Measurements from ENCODE around the gene TMPRSS9.

The TMPRSS9 gene

GRCh38 chr19:2469102-2469914, 109.2 kb downstream of the TMPRSS9 start (continued):
- no peak for TF ChIP-seq PRDM2 (tag by site-specific recombination; IDR thresholded peaks at IDR 0.05; ENCODE audit: borderline replicate concordance)
- TF ChIP-seq ZFP3 (tag by site-specific recombination; IDR thresholded peaks at IDR 0.05; ENCODE audit: low read depth): no peak
- no peak for TF ChIP-seq ZNF292 (tag by site-specific recombination; IDR thresholded peaks at IDR 0.05; ENCODE audit: borderline replicate concordance, low read depth)
- TF ChIP-seq ZNF221 (tag by site-specific recombination; IDR thresholded peaks at IDR 0.05; ENCODE audit: borderline replicate concordance): no peak
- TF ChIP-seq ZBTB21 (tag by site-specific recombination; IDR thresholded peaks at IDR 0.05): peak; percentile 31; the same call in 1 of the 2 replicates
- no peak for TF ChIP-seq ZNF707 (tag by site-specific recombination; IDR thresholded peaks at IDR 0.05)
- TF ChIP-seq ZFP41 (tag by site-specific recombination; IDR thresholded peaks at IDR 0.05; ENCODE audit: borderline replicate concordance): no peak
- TF ChIP-seq ZBTB7A (tag by site-specific recombination; IDR thresholded peaks at IDR 0.05; ENCODE audit: low read depth): no peak
- no peak for TF ChIP-seq ZNF155 (tag by site-specific recombination; IDR thresholded peaks at IDR 0.05)
- TF ChIP-seq ZNF2 (tag by site-specific recombination; IDR thresholded peaks at IDR 0.05): no peak
- TF ChIP-seq ZNF670 (tag by site-specific recombination; IDR thresholded peaks at IDR 0.05; ENCODE audit: low read depth): no peak
- peak; percentile 93 for TF ChIP-seq SCRT1 (tag by site-specific recombination; IDR thresholded peaks at IDR 0.05; ENCODE audit: borderline replicate concordance)
- TF ChIP-seq, protein P1, sequence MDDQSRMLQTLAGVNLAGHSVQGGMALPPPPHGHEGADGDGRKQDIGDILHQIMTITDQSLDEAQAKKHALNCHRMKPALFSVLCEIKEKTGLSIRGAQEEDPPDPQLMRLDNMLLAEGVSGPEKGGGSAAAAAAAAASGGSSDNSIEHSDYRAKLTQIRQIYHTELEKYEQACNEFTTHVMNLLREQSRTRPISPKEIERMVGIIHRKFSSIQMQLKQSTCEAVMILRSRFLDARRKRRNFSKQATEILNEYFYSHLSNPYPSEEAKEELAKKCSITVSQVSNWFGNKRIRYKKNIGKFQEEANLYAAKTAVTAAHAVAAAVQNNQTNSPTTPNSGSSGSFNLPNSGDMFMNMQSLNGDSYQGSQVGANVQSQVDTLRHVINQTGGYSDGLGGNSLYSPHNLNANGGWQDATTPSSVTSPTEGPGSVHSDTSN (CRISPR knock-in tag; IDR thresholded peaks at IDR 0.05): no peak
- no peak for TF ChIP-seq ZNF777 (tag by site-specific recombination; IDR thresholded peaks at IDR 0.05; ENCODE audit: borderline replicate concordance)
- TF ChIP-seq ZNF114 (tag by site-specific recombination; IDR thresholded peaks at IDR 0.05): no peak
- no peak for TF ChIP-seq ZNF248 (tag by site-specific recombination; IDR thresholded peaks at IDR 0.05)
- no peak for TF ChIP-seq ZNF16 (tag by site-specific recombination; IDR thresholded peaks at IDR 0.05; ENCODE audit: low read depth)
- TF ChIP-seq CTCF (tag by site-specific recombination; IDR thresholded peaks at IDR 0.05): no peak
- no peak for TF ChIP-seq HOXD13 (CRISPR knock-in tag; IDR thresholded peaks at IDR 0.05; ENCODE audit: borderline replicate concordance)
- no peak for TF ChIP-seq MEIS1 (CRISPR knock-in tag; IDR thresholded peaks at IDR 0.05; ENCODE audit: borderline replicate concordance)
- TF ChIP-seq WT1 (tag by site-specific recombination; IDR thresholded peaks at IDR 0.05): no peak
- no peak for TF ChIP-seq ZNF184 (tag by site-specific recombination; IDR thresholded peaks at IDR 0.05)
- peak; percentile 13; the same call in 1 of the 2 replicates for TF ChIP-seq ZBTB1 (tag by site-specific recombination; IDR thresholded peaks at IDR 0.05)
- TF ChIP-seq ZNF529 (tag by site-specific recombination; IDR thresholded peaks at IDR 0.05; ENCODE audit: insufficient replicate concordance): no peak
- no peak for TF ChIP-seq IKZF3 (tag by site-specific recombination; IDR thresholded peaks at IDR 0.05)
- peak; percentile 30; the same call in 1 of the 2 replicates for TF ChIP-seq ZNF768 (tag by site-specific recombination; IDR thresholded peaks at IDR 0.05)
- TF ChIP-seq ZNF174 (tag by site-specific recombination; IDR thresholded peaks at IDR 0.05): no peak
- no peak for TF ChIP-seq ZNF785 (tag by site-specific recombination; IDR thresholded peaks at IDR 0.05)

All from HEK293 (cell line).